HPDE6-E6E7 (cell line): ENCODE measurements around the gene BCO2.
"Not testable (repeated sequence)": the region's sequence is repeated elsewhere in the genome, so short reads cannot be mapped to it uniquely, and the experiment has no call there.

Experiments
- DNase-seq: peaks from one replicate; pipeline ENCODE4 v3.0.0; 2011; ENCODE audit warnings: missing footprints; ENCODE audit errors: extremely low spot score

Gene BCO2

DNA sequence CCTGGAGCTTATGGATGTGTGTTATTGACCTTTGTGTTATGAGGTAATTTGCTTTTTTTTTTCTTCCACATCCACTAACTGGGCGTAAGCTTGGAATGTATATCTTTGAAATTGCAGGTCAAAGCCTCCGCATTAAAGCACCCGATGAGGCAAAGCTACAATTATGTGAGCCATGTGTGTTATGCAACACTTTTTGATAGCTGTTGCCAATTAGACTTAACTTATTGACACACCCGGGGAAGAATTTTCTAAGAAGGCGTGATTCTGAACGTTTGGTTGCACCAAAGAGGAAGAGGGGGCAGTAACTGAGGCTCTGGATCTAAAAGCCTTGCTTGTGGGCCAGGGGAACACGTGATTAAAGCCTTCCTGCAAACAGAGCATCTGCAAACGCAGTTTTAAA is 8.8 kb upstream of the BCO2 start:
- DNase-seq: peak; percentile 20

DNA sequence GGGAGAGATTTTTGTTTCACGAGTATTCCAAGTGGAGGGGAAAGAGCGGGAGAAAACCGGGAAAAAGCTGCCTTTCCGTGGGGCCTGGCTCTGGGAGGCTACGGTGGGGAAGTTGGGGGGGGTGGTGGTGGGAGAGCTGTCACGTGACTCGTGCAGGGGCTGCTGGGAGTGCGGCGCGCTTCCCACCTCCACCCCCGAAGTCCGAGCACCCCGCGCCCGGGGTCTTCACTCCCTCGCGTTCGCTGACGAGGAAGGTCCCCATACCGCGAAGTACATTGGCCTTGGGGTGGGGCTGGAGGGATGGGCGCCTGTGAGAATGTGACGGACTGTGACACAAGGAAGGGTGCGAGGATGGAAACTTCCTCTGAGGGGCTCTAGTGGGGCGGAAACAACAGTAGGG is 8.2 kb upstream of the BCO2 start, which contains the start of gene TEX12:
Gene TEX12 (plus strand): TSS at position 228 of the 400 bp plus-strand sequence. CDS start 1,897 bp downstream, outside the sequence.
- DNase-seq: no peak

DNA sequence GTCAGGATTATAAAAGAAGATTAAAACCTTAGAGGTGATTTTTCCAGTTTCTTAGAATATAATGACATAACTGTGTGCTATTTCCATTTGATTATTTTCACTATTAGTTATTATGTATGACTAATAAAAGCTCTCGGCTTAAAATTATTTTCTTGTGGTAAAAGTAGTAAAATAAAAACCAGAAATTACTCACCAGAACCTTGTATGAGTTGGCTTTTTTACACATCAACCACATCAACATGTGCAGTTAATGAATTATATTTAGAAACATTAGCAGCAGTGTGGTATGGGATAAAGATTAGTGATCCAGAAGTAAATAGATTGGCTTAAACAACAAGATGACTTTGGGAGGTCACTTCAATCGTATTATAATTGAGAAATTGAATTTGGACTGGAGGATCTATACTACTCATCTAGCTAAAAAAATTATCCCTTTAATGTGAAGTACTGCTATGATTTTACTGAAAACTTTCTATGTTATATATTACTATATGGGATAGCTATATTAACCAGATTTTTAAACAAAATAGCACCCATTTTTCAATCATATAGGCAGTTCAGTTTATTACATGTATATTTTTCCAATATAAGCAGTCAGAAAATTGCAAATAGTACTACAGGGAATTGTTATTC is 2.8 kb upstream of the BCO2 start:
- no peak for DNase-seq

DNA sequence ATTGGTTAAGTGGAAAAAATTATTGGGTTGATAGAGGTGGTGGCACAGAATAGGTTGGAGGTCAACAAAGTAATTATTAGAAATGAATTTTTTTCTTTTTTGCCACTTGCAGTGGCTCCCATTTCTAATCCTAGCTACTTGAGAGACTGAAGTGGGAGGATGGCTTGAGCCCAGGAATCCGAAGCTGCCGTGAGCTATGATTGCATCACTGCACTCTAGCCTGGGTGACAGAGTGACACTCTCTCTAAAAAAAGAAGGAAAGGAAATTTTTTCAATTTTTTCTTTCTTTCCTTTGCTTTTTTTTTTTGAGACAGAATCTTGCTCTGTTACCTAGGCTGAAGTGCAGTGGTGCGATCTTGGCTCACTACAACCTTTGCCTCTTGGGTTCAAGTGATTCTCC is 2.2 kb upstream of the BCO2 start:
- no peak for DNase-seq

DNA sequence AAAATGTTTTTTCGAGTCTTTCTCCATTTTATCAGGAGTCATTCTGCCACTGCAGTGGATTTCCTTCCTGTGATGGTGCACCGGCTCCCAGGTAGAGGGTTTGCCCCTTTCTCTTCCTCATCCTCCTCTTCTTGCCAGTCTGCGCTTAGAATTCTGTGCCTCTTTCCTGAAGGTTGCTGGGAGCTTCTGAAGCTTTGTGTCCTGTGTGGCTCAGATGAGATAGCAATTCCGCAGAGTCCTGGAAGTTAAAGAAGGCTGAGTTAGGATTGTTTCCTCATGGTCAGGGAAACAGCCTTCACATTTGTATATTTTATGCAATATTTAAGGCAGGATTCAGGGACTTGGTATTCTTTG is 264 bp downstream of the BCO2 start:
- DNase-seq: no peak

DNA sequence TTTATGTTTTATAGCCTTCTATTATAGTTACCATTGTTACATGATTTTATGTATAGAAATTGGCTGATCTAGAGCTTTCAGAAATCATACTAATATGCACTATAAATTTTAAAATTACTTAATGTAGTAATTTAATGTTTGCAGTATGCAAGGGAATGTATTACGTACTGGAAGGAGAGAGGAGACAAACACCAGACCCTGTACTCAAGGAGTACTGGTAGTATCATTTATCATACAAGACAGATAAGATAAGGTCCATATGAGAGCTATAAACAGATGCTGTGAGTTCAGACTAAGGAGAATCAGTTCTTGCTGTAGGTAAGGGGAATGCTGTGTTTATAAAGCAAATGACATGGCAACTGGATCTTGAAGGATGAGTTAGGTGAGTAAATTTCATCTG is 765 bp downstream of the BCO2 start:
- no peak for DNase-seq

DNA sequence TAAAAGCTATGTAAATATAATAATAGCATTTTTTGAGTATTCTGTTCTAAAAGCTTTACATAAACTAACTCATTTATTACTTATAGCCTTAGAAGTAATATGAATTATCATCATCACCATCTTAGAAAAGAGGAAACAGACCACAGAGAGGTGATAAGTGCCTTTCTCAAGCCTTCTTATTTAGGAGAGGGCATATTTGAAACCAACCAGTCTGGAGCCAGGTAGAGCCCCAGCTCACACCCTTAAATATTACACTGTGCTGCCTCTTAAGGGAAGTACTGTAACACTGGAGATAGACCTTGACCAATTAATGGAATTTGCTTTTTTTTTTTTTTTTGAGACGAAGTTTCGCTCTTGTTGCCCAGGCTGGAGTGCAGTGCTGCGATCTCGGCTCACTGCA is 2.3 kb downstream of the BCO2 start:
- DNase-seq: no peak

DNA sequence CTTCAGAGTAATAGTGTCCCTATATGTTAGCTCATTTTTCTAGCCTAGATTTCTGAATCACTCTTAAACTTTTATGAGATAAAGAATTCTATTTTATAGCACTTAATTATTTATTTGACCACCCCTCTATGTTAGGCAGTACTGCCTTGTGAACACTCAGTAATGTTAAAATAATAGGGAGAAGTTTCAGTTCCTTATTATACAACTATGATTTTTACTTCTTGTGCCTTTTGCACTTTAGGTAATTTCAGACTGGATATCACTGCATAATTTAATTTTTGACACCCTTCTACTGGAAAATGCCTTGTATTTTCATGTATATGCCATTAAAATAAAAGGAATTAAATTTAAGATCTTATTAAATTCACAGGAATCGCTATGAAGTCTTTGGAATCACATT is 3.1 kb downstream of the BCO2 start:
- no peak for DNase-seq

DNA sequence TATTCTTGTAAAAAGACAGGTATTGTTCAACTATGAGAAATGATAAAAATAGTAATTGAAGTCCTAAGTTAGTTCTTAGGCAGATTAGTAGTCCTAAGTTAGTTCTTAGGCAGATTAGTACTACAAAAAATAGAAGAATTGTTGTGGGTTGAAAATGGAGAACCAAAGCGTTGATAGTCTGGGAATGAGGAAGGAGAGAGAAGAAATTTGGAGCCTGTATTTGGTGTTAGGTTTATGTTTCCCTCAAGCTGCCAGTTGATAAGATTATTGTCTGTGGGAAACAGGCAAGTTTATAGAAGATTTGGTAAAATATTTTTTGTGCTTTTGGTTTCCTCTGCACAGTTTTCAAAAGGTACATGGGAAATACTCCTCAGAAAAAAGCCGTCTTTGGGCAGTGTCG is 3.6 kb downstream of the BCO2 start:
- DNase-seq: no peak

DNA sequence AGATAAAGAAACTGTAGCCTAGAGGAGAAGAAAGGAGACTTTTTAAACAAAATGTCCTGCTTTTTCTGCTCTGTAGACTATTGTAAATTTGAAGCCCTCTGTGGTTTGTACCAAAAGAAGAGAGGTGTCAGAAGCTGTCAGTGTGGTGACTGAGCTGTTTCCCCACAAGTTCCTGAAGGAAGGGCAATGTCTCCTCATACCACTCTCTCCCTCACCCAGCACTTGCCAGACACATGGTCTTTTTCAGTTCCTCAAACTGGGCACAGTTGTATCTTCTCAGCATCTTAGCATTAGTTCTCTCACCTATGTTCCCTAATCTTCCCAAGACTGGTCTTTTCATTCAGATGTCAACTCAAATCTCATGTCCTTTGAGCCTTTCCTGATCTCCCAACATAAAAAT is 4.3 kb downstream of the BCO2 start:
- DNase-seq: no peak

DNA sequence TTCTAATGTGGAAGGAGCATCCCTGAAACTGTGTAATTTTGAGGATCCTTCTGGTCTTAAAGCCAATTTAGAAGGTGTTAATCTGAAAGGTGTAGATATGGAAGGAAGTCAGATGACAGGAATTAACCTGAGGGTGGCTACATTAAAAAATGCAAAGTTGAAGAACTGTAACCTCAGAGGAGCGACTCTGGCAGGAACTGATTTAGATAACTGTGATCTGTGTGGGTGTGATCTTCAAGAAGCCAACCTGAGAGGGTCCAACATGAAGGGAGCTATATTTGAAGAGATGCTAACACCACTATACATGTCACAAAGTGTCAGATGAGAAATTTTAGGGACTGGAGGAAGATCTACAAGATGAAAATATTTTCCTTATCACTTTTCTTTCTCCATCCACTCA is 7.6 kb downstream of the BCO2 start:
- DNase-seq: no peak

DNA sequence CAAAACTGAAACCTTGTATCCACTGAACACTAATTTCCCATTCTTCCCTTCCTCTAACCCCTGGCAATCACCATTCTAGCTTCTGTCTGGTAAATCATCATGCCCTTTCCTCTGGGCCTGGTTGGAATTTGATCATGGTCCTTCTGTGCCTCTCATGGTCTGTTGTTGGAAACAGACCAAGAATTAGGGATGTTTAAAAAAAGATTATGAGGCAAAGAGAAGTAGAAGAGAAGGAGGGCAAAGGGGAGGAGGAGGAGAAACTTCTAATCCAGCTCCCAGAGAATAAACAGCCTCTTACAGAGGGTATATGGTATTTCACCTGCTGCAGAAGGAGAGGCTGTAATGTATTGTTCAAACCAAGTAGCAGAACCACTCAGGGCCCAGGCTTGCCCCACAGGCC is 10.6 kb downstream of the BCO2 start:
- DNase-seq: no peak

DNA sequence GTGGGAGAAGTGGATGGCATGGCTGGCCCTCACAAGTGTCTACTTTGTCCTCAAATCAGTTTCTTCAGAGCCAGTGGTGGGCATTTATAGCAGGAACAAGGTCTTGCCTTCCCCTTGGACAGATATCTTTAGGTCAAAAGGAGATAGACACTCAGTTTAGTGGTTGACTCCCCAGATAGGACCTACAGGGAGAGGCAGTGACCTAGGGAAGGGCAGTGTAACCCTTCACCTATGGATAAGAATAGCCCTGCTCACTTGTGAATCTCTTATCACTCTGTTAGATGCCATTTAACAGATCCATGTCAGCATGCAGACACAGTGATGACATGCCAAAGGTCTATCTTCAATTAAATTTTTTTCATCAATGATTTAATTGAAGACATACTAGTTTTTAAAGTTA is 11.0 kb downstream of the BCO2 start:
- no peak for DNase-seq

DNA sequence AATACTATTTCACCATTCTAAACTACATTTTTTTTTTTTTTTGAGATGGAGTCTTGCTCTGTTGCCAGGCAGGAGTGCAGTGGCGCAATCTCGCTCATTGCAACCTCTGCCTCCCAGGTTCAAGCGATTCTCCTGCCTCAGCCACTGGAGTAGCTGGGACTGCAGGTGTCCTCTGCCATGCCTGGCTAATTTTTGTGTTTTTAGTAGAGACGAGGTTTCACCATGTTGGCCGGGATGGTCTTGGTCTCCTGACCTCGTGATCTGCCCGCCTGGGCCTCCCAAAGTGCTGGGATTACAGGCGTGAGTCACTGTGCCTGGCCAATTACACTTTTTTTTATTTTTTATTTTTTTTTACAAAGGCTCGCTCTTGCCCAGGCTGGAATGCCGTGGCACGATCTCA is 19.8 kb downstream of the BCO2 start:
- not testable (repeated sequence) for DNase-seq

DNA sequence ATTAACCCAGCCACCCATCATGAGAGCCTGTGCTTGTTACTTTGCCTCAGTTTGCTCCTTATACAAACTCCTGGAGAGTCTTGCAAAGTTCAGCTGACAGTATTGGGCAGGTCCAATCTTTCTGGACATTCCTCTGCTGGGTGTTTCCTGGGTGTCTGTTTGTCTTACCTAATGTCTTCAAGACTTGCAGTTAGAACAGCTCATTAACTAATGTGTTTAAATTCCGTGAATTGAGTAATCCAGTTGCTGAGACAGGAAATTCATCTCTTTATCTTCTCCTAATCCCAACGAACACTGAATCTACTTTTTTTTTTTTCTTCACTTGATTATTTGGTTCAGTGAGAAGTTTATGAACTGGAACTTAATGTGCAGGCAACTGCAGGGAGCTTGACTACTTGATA is 20.6 kb downstream of the BCO2 start:
- DNase-seq: peak; percentile 13

DNA sequence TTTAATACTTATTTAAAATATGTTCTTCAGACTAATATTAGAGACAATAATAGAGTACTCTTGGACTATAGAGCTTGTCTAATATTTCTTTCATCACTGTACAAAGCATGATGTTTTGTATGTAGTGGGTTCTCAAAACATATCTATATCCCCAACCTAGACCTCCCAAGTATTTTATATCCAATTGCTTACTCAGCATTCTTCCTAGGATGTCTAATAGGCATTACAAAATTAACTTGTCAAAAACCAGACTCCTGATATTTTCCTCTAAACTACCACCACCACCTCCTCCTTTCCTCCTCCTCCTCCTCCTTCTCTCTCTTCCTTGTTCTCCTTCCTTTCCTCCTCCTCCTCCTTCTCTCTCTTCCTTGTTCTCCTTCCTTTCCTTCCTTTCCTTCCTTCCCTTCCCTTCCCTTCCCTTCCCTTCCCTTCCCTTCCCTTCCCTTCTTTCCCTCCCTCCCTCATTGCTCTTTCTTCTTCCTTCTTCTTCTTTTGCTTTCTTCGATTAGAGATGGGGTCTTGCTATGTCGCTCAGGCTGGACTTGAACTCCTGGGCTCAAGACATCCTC is 21.3 kb downstream of the BCO2 start:
- no peak for DNase-seq

DNA sequence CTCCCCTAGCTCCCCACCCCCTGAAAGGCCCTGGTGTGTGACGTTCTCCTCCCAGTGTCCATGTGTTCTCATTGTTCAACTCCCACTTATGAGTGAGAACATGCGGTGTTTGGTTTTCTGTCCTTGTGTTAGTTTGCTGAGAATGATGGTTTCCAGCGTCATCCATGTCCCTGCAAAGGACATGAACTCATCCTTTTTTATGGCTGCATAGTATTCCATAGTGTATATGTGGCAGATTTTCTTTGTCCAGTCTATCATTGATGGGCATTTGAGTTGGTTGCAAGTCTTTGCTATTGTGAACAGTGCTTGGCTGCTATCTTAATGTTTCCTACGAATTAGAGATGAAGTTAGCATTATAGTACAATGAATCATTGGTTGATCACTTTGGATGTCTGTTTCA is 23.8 kb downstream of the BCO2 start:
- not testable (repeated sequence) for DNase-seq

DNA sequence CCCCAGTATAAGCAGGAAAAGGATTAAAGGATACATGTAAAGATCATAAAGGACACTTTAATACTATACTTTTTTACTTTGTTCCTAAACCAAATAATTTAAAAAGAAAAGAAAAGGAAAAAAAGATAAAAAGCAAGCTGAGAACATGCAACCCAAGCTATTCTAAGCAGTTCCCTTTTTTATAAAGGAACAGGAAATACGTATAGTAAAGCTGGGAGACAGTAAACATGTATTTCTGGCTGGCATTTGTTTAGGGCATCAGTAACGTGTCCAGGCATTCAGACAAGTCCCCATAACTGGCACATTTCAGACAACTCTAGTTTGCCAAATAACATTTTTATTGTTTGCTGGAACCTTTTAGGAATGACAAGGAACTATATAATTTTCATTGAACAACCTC is 24.9 kb downstream of the BCO2 start:
- DNase-seq: no peak

DNA sequence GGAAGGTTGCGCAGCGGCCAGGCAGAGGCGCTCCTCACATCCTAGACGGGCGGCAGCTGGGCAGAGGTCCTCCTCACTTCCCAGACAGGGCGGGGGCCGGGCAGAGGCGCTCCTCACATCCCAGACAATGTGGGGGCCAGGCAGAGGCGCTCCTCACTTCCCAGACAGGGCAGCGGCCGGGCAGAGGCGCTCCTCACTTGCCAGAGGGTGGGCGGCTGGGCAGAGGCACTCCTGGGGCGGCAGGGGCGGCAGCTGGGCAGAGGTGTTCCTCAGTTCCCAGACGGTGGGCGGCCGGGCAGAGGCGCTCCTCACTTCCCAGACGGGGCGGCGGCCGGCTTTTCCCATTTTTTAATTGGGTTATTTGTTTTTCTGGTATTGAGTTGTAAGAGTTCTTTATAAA is 30.8 kb downstream of the BCO2 start:
- DNase-seq: no peak

DNA sequence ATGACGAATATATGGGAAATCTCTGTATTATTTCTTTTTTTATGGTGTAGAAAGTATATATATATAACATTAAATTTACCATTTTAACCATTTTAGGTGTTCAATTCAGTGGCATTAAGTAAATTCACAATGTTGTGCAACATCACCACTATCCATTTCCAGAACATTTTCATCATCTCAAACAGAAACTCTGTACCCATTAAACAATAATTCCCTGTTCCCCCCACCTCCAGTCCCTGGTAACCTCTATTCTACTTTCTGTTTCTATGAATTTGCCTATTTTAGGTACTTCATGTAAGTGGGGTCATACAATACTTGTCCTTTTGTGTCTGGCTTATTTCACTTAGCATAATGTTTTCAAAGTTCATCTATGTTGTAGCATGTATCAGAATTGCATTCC is 35.6 kb downstream of the BCO2 start:
- no peak for DNase-seq

DNA sequence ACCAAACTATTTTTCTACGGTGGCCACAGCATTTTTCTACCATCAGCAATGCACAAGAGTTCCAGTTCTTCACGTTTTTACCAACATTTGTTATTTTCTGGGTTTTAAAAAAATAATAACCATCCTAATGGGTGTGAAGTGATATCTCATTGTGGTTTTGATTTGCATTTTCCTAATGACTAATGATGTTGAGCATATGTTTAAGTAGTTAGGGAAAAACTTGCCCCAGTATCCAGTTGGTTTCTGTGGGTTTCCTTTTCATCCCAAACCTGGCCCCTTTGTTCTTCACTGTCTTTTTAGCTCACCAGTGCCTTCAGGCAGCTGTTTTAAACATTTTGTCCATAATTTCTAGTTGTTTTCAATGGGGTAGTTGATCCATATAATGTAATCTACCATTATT is 36.2 kb downstream of the BCO2 start:
- DNase-seq: no peak

DNA sequence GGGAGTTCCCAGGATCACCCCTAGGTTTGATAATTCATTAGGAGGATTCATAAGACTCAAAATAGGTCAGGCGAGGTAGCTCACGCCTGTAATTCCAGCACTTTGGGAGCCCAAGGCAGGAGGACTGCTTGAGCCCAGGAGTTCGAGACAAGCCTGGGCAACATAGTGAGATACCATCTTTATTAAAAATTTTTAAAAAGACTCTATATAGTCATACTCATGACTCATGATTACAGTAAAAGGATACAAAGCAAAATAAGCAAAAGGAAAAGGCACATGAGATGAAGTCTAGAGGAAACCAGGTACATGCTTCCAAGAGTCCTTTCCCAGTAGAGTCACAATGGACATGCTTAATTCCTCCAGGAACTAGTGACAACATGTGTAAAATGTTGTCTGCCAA is 37.0 kb downstream of the BCO2 start:
- no peak for DNase-seq

DNA sequence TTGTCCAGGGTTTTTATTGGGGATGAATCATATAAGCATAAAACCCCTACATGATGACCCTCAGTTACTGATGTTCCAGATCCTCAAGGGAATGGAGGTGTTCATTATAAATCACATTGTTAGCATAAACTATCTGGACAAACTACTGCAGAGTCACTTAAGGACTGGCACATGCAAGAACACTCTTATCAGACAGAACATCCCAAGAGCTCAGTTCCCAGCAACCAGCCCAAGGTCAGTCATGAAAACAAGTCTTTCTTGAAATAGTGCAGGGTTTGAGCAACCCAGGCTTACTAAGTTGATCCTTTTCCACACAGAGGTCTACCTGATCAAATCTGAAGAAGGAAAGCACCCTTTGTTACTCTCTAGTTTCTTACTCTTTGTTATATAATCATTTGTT is 37.4 kb downstream of the BCO2 start:
- no peak for DNase-seq

DNA sequence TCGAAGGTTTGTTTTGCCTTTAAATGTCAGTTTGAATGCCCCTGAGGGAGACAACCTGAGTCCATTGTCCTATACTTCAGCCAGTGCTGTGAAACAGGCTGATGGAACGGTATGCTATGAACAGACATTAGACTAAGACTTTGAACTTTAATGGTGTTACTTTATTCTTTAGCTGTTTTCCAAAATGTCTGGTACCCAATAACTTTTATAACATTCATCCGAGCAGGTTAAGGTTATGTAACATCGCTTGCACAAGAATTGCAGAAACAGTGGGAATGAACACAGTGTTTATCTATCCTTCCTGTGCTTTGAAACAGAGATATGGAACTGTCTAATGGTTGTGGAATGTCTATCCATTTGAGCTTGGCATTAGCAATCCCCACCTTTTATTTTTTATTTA is 38.4 kb downstream of the BCO2 start:
- DNase-seq: no peak
